Fibroblast of the conjunctiva (primary cell): ENCODE data around the gene POLR1A.

ENCODE experiments used
- DNase-seq: peaks from one replicate; pipeline ENCODE4 v3.0.0-alpha.2; 2010; ENCODE audit warnings: low read depth

POLR1A gene

DNA sequence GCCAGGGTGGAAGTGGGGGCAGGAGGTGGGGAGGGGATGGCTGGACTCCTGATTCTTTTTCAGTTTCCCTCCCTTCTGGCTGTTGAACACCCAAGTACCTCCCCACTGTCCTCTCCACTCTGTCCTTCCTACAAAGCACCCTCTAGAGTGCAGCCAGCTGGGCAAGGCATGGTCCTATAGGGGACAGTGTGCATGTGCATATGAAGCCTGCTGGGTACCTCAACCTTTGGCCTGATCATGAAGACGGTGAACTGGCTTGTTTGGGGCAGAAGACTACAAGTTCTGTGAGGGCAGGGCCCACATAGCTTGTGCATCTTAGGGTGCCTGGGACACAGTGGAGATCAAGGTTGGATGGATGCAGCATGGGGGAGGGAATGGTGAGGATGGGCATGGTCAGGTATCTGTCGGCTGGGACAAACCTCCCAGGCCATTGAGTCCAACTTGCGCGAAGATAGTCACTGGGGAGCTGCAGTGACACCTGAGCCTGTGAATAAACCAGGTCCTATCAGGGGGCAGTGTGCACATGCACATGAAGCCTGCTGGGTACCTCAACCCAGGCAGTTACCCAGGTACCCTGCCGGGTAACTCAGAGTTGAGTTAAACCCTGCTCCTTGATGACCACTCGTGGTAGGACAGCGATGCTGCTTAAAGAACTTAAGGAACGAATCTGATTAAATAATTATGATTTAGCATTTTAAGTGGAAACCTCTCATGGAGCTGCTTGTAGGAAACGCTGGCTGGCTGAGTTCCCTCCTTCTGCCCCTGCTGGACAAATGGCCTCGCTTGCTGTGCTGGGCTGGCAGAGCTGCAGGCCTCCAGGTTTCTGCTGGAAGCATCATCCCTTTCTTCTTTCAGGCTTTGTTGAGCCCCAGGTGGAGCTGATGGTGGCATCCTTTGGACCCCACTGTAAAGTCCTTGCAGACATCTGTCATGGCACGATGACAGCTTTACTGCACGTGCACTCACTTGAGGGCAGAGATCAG is 84.0 kb downstream of the POLR1A start:
- DNase-seq: no peak

DNA sequence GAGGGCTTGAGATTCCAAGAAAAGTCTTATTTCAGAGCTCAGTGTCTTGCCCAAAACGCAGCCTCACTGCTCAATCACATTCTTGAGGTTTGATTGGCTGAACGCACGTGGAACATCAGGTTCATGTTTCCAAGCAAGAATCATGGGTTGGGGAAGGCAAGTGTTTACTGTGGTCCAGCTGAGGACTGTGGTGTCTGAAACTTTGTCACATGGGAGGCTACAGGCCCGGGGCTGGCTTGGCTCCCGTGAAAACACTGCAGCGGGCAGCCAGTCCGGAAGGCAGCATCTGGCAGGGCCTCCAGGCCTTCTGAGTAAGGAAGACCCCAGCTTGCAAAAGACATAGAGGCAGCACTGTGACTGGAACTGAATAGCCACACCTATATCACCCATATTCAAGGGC is 84.7 kb downstream of the POLR1A start:
- no peak for DNase-seq

DNA sequence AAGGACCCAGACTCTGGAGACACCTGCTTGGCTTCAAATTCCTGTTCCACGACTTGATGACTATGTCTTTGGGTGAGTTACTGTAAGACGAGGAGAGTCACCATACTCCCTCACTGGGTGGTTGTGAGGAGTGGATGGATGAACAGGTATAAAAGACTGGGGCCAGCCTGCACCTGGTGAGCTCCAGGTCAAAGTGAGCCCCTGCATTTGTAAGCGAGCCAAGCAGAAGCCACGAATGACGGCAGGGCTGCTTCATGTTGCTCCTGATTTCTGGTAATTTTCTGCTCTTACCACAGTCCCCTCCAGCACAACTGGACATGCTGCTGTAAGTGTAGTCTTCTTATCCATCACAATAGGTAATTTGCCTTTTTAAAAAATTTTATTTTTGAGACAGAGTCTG is 86.6 kb downstream of the POLR1A start:
- no peak for DNase-seq

DNA sequence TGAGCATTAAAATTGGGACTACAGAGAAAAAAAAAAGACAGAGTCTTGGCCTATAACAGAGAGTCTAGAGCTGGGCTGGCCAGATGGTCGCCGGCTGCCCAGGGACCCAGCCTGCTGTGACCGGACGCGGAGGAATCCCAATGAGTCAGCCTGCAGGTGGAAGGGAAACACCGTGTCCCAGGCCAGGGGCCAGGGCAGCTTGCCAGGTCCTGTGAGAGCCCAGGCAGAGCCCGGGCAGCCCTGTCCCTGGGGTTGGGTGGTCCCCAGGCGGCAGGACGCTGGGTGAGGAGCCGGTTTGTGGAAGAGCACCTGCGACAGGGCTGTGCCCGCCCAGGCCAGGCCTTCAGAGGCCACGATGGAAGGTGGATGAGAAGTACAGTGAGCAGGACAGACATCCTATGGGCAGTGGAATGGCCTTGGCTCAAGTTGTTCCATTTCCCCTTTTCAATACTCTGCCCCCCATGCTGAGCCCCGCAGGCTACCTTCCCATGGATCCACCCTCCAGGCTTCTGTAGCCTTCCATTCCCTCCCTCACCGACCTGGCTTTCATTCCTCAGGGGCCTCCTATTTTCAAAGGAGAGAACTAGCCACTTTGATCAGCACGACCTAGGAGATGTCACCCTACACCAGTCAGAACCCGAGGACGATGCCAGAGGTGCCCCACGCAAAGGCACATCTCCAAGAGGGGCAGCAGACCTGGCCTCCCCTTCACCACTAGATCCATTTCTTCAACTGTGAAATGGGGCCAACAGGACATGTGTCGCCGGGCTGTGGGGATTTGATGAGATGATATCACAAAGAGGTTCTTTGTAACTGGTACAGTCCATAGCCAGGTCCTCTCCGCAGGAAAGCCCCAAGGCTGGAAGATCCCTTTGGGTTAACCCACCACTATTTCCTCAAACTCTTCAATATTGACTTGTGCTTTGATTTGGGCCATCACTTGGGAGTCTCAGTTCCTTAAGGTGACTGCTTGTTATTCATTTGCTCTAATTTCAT is 87.5 kb downstream of the POLR1A start:
- DNase-seq: no peak

DNA sequence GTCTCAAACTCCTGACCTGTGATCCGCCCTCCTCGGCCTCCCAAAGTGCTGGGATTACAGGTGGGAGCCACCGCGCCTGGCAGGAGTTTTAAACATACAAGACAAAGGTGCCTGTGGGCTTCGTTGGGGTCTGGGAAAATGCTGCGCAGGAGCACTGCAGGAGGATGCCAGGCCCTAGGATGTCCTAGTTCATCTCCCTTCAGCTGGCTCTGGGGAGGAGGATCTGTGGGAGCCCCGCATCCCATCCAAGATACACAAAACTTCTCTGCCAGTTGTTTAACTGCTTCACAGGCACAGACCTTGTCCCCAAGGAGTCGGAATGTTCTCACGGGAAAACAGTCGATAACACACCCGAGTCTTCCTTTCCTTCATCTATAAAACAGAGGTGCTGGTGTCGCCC is 89.1 kb downstream of the POLR1A start:
- no peak for DNase-seq

DNA sequence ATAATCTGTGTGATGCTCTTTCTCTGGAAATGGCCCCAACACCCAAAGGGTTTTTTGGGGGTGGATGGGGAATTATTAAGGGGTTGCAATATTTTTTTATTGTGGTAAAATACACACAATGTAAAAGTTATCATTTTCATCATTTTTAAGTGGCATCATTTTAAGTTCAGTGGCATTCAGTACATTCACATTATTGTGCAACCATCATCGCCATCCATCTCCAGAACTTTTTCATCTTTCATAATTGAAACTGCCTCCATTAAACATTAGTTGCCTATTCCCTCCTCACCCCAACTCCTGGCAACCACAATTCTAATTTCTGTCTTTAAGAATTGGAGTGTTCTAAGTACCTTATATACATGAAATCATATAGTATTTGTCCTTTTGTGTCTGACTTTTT is 90.0 kb downstream of the POLR1A start:
- no peak for DNase-seq

DNA sequence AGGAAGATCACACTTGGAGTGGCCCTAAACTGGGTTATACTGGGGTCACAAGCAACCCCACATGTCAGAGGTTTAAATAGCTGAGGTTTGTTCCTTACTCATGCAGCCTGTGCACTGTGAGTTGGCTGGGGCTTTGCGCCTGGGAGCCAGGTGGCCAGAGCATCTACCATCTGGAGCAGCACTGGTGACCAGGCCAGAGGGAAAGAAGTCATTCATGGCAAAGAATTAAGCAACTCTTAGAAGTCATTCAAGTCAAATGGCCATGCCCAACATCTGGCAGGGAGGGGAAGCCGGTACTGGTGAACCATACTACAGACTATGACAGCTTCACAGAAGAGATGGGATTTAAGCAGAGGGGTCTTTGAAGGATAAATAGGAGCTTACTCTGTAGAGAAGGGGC is 90.7 kb downstream of the POLR1A start:
- DNase-seq: no peak

DNA sequence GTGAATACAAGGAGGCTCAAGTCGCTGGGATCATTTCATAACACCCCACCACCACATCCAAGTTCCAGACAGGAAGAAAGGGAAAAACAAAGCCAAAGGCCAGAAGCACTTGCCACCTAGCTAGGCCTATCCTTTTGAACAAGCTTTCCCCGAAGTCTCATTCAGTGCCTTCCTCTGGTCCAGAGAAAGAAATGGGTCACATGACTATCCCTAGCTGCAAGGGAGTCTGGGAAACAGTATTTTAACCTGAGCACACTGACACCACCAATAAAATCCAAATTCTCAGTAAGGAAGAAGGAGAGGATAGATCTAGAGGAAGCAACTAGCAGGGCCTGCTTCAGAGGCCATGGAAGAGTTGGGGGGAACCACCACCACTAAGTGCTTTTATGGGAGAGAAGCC is 91.2 kb downstream of the POLR1A start:
- no peak for DNase-seq

DNA sequence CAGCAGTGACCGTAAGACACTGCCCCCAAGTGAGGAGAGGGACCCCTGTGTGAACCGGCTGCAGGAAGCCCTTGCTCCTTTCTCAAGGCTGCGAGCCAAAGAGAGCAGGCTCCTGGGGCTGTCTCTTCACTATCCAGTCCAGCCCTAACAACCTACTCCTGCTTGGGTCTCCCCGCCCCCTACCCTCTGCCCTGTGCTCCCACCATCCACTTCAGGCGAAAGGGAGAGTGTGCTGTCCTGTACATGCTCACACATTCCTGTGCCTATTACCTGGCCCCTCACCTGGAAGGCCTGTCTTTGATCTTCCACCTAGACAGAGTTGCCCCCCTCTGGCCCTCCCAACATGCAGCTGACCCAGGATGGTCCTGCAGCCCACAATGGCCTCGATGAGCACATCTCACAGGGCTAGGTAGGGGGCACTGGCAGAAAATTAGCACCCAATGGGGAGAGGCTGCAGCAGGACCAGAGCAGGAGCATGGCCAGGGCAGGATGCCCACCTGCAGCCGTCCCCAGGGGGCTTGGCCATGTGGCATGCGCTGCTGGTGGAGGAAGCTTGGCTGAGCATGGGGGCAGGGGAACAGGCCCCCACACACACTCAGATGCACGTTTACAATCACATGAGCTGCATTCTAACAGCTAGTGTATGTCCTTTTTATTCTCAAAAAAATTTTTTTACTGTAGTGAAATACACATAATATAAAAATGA is 93.5 kb downstream of the POLR1A start:
- no peak for DNase-seq

DNA sequence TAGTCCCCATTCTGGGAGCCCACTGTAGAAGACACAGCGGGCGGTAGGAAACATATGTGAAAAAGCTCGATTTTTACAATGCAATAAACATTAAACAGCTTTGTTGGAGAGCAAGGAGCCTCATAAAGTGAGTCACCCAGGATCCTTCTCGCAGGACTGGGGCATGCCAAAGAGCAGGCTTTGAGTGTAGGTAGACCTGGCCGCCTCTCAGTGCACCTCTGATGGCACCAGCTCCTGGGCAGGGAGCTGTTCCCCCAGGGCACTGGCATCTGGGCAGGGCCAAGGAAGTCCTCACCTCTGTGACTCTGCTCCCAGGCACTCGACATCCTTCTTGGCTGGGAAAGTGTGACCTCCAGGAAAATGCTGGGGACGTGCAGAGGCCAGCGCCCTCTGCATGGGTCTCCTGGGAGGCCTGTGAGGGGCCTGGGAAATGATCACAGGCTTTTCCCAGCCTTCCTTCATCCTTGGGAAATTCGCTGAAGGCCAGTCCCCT is 94.2 kb downstream of the POLR1A start:
- no peak for DNase-seq

DNA sequence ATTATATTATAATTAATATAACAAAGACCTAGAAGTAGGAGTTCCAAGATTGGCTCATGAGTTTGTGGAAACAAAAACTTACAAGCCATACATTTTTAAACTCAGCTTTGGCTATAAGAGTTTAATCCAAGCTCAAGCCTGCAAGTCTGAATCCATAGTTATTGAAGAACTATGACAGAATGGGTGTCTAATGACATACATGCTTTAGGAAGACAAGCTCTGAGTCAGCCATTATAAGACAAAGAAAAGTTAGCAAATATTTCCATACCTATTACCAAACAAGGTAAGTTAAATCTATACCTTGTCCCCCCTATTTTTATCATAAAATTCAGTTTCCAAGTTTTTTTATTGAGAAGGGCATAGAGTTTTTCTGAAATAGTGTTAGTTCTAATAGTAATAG is 95.6 kb downstream of the POLR1A start:
- no peak for DNase-seq

DNA sequence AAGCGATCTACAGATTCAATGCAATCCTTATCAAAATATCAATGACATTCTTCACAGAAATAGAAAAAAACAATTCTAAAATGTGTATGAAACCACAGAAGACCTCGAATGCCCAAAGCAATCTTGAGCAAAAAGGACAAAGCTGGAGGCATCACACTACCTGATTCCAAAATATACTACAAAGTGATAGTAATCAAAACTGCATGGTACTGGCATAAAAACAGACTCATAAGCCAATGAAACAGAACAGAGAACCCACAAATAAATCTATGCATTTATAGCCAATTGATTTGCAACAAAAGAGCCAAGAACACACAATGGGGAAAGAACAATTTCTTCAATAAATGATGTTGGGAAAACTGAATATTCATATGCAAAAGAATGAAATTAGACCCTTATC is 99.2 kb downstream of the POLR1A start:
- DNase-seq: no peak

DNA sequence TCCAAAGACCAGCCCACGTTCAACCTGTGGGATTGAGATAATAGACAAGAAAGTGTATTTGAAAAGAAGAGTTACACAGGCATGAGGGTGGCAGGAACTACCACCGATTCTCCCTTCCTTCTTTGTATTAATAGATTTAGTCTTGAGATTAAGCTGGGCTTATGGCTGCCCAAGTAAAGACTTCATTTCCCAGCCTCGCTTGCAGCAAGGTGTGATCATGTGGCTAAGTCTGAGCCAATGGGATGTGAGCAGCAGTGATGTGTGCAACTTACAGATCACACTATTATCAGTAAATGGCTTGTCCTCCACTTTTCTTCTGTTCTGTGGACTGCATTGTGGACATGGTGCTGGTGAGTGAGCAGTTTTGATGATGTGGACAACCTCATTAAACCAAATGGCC is 101.7 kb downstream of the POLR1A start:
- no peak for DNase-seq

DNA sequence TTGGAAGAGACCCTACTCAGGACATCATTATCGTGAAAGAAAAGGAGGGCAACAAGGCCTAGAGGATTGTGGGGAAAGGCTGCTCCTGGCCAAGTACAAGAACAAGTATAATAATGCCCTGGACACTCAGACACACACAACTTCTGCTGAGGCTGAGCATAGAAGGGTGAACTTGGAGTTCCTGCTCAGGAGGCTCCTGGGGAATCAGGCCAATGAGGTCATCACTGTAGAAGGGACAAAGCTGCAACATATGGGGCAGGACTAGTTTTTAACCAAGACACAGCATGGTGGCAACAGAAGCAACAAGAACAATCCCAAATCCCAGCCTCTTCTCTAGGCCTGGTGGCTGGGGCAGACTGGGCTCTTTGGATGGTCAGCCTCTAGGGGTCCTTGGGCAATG is 102.6 kb downstream of the POLR1A start:
- no peak for DNase-seq

DNA sequence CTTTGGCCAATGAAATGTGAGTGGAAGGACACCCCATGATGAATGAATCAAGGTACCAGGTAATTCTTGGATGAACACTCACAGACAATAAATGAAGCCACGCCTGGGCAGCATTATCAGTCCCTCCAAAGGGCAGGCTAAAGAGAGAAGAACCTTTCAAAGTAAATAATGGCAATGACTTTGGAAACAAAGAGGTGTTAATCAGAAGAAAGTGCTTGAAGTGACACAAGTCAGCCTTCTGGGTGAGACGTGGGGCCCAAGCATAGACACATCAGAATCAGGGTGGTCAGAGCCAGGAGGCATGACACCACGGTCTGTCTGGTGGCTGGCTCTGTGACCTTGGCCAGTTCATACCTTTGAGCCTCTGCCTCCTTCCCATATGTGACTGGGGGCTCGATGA is 103.3 kb downstream of the POLR1A start:
- DNase-seq: no peak

DNA sequence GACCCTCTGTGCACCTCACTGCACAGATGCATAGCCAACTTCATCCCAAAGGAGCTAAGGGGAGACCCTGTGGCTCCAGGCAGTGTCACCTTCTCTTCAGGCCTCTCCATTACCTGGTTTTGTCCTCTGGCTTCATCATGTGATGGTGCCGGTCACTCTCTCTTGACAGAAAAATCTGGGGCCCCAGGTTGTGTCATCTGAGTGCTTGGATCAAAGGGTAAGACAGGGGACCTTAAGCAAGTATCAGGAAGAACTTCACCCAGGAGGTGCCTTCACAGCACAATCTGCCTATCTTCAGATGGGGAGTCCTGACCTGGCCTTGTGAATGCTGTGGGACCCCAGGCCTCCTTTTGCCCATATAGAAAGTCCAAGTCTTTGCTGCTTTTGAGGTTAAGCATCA is 104.4 kb downstream of the POLR1A start:
- DNase-seq: no peak

DNA sequence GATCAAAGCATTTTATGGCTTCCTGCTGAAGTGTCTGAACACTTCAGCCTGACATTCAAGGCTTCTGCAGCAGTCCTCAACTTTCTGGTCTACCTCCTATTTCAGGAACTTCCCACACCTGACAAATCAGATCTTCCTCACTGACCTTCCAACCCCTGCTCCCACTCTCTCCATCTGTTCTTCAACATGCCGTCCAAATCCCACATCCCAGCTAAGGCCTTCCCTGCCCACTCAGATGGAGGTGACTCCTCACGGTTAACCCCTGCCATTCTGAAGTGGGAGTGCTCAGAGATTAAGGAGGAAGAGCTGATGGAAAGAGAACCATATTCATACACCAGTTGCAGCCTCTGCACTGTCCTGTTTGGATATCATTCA is 104.8 kb downstream of the POLR1A start:
- no peak for DNase-seq

DNA sequence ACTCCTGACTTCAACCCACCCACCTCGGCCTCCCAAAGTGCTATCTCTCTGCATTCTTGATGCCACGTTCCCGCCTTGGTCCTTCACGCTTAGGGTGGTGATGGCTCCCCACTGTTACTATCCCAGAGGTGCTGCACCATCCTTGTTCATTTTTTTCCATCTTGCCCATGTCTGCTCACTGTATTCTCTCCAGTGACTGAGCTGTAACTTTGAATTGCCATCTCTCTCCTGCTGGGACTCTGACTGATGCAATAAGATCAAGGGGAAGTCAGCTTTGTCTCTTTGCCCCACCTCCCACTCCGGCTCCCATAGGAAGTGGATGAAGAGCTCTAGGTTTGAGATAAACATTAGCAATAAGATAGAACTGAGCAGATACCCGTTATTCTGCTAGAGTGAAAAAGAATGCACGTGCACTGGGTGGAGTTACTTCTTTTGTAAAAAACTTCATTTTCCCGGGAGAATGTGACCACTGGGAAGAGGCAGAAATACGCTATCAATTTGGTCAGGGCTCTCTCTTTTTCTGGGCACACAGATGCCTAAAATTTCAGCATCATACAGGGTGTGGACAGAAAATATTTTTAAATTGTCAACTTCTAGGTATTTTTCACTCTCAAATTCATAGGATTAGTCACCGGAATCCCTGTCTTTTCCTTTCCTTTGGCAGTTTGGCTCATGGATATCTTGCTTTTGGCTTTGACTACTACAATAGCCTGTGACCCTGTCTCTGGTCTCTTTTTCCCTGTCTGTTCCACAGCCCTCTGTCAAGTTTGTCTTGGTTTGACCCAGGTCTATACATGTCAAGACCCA is 105.4 kb downstream of the POLR1A start:
- no peak for DNase-seq

DNA sequence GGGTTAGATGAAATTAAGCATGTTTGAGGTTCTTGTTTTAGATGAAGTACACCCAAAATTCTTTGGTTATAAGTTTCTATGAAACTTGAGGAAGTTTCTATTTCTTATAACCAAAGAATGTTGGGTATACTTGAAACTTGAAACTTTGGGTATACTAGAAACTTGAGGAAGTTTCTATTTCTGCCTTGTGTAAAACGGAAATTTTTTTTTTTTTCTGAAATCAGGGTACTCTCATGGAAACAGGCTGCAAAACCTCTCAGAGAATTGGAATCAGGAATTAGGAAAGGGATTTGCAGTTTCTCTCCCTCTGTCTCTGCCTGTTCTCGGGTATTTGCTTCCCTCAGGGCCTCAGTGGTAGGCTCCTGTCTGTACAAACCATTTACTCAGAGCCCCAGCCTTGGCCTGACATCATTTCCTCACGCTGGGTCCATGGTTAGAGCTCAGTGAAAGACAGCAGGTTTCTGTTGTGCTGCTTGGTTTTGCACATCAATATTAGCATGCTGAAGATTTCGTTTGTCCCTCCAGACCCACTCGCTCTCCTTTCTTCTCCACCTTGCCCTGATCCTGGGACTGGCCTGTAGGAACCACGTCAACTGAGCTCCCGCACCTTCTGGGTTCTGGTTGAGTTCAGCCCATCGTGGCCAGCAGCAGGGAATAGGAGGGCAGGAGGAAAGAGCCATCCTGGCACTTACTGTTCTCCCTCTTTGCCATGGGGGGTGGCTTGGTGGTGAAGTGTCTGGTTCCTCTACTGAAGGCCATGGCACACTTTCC is 106.4 kb downstream of the POLR1A start:
- no peak for DNase-seq
